Stimulated activated CD8-positive, alpha-beta memory T cell treated with anti-CD3 and anti-CD28 coated beads, Interleukin-2, amount 100 ng/mL, for 1 hour (primary cell): Measurements from ENCODE around the gene FCHO1.
A peak's percentile ranks its signal among the peaks of the same experiment; 100 is the strongest.

Source experiments
- DNase-seq, 2 donors: peaks; one replicate each; pipeline ENCODE4 v3.0.0-alpha.2; 2020; ENCODE audit warnings: low read depth in 2 of 2

Gene FCHO1

DNA sequence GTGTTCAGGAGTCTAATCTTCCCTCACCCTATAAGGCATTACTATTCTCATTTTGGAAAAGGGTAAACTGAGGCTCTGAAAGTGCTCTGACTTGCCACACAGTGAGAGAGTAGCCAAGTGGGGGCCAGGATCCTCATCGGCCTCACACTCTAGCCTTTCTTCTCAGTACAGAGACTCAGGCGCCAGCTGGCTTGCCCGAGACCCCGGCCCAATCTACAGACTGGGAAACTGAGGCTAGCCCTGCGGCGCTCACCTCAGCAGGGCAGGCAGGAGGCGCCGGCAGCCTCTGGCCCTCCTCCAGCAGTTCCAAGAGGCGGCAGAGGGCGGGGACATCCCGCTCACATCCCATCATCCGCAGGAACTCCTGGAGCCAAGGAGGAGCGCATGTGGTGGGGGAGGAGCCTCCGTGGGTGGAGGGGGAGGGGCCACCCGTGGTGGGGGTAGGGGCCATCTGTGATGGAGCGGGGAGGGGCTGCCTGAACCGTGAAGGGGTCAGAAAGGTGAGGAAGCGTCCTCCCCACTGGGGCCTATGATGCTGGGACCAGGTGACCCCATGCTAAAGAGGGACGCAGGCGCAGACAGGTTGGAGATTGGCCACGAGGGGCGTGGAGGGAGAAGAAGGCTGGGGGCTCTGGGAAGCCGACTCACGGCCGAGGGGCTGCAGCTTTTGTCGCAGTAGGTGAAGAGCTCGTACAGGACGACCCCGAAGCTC lies 78.7 kb downstream of the FCHO1 start:
- no peak for DNase-seq

- DNase-seq: peak in 1 of 2 donors; percentile 26
Measured at GRCh38 chr19:17830567-17831418, 79.5 kb downstream of the FCHO1 start.

DNA sequence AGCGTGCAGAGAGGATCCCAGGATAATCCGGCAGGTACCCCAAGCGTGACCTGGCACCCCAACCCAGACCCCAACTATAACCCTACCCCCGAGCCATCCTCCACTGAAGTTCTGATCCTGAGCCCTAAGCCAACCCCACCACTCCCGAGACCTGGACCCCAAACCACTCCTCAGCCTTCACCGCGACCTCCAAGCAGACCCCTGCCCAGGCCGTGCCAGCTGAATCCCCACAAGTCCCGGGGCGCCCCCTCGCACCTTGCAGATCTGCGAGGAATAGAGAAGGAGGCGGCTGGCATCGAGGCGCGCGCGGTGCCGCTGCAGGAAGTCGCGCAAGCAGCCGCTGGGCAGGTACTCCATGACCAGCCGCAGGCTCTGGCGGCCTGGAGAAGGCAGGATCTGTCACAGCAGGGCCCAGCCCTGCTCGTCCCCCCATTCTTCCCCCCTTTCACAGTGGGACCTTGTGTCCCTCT lies 80.2 kb downstream of the FCHO1 start:
- no peak for DNase-seq

GRCh38 chr19:17832443-17833208 lies 81.3 kb downstream of the FCHO1 start:
- no peak for DNase-seq

DNA sequence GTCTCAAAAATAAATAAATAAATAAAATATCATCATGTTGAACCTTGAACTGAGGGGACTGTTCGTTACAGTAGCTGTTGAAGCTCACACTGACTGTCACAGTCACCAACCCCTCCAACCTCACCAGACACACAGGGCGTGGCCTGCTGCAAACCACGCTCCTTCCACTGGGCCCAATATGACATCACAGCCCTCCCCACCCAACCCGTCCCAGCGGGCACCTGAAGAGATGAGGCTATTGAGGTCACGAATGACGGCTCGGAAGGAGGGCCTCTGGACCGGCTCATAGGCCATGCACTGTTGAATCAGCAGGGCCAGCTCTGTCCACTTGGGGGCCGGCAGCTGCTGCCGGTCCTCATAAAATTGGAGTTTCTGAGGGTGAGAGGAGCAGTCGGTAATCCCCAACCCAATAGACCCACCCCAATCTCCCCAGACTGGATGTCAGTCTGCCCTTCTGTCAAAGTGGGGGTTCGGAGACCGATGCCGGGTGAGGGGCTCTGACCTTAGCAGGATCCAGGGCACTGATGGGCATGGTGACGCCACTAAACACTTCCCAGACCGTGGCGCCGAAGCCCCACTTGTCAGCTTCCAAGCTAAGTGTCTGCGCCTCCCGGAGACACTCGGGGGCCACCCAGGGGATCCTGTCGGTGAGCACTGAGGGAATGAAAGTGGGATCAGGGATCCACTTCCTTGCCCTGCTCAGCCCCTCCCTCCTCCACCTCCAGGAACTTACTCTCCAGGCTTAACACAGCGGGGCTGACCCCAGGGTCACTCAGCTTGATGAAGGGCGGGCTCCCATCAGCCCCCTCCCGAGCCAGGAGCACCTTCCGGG lies 83.3 kb downstream of the FCHO1 start:
- no peak for DNase-seq

- DNase-seq: no peak
Measured at GRCh38 chr19:17835182-17836006, 84.1 kb downstream of the FCHO1 start.

DNA sequence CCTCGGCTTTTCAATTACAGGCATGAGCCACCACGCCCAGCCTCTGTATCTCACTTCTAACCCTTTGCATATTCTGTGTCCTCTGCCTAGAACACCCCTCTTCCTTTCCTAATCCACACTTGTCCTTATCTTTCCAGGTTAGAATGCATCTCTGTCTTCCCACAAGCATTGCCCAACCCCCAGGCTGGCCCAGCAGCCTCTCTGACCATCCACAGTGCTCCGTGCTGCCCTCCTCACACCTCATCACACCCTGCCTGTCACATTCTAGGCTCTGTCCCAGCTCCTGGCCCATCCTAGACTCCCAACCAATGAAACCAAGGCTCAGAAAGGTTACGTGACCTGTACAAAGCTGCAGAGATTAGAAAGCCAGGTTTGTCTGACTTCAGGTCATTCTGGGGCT lies 85.3 kb downstream of the FCHO1 start:
- DNase-seq: no peak

GRCh38 chr19:17837972-17838371 lies 86.7 kb downstream of the FCHO1 start:
- no peak for DNase-seq
